Activated naive CD4-positive, alpha-beta T cell treated with anti-CD3 and anti-CD28 coated beads for 36 hours (primary cell): ENCODE measurements around the gene RIOK1. TPM values are rescaled to one million over a fixed set of nuclear protein-coding genes. Genes with fewer than 3 reads are reported as not detected.

Source experiments
- CTCF ChIA-PET: fragments of 350-600 bp; sonication (Branson Sonifier 250); formaldehyde crosslinking; loops from one replicate; lab custom pipeline; 2021; ENCODE audit warnings: antibody characterized with exemption; lab: Charles Lee
- DNase-seq: peaks from one replicate; pipeline ENCODE4 v3.0.0-alpha.2; 2020
- H3K27ac Mint-ChIP-seq: one replicate; pipeline ENCODE4 v1.8.0; 2021; ENCODE audit warnings: mild to moderate bottlenecking, mixed read lengths
- H3K27me3 Mint-ChIP-seq: one replicate; pipeline ENCODE4 v1.8.0; 2021; ENCODE audit warnings: low read depth, mixed read lengths
- H3K36me3 Mint-ChIP-seq: one replicate; pipeline ENCODE4 v1.8.0; 2021; ENCODE audit warnings: low read depth, mixed read lengths
- H3K4me1 Mint-ChIP-seq: one replicate; pipeline ENCODE4 v1.8.0; 2021; ENCODE audit warnings: low read depth, mixed read lengths
- H3K4me3 Mint-ChIP-seq: one replicate; pipeline ENCODE4 v1.8.0; 2021; ENCODE audit warnings: mild to moderate bottlenecking, moderate library complexity, mixed read lengths
- H3K9me3 Mint-ChIP-seq: one replicate; pipeline ENCODE4 v1.8.0; 2021; ENCODE audit warnings: mixed read lengths
- intact Hi-C: fragments of 100-400 bp; cut with micrococcal nuclease; formaldehyde crosslinking; loops from one replicate; pipeline ENCODE4 v1.15.1; 2023
- total RNA-seq, 2 experiments: library from RNA; stranded (reverse); gene quantifications; one replicate each; pipeline ENCODE4 v1.2.3, GENCODE V29; 2021

Gene RIOK1
- total RNA-seq, 2 experiments from 2014 or later, result 33.8 to 38.5 TPM

GRCh38 chr6:7411328-7411727 lies 21.7 kb downstream of the RIOK1 start:
- no peak for DNase-seq
- intact Hi-C loops, result no loop called here
- H3K4me3 Mint-ChIP-seq, result no peak overlapping the region
- H3K4me1 Mint-ChIP-seq, result peaks cover 4% of the 10 kb centered on the region
- H3K9me3 Mint-ChIP-seq, result no peaks in the 10 kb centered on the region
- no peaks in the 10 kb centered on the region for H3K27me3 Mint-ChIP-seq
- CTCF ChIA-PET, result interaction anchor here (0.6 to 2.2 kb wide), 3 partner anchors 16 to 203 kb away, joined by 4 to 10 read pairs (median 4); no protein-coding TSS in a partner anchor
- peaks cover 45% of the 10 kb centered on the region for H3K36me3 Mint-ChIP-seq
- no peak overlapping the region for H3K27ac Mint-ChIP-seq

DNA sequence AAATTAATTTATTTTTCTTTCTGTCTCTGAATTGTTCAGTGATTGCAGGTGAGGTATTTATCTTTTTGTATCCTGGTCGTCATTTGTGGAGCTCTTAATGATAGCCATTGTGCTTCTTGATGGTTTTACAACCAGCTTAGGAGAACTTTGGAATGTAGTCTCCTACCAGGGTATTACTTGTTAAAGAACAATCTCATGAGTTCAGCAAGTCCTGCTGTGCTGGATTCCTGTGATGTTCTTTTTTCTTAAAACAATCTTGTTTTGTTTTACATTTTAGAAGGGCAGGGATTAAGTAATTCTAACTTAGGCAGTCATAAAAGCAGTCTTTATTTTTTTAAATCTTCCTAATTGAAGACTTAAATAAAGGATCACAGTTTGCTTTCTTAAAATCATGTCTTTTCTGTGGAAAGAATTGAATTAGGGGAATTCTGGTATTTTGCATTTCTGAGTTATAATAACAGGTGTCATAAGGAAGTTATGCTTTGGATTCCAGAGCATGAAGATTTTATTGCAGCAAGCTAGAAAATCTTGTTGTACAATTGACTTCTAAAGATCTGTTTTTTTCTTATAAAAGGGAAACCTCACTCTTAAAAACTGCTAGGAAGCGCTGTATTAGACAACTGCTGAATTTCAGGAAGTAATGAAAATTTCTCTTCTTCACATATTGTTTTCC lies 23.7 kb downstream of the RIOK1 start:
- H3K27ac Mint-ChIP-seq, result no peak overlapping the region
- intact Hi-C loops, result no loop called here
- peaks cover 4% of the 10 kb centered on the region for H3K4me1 Mint-ChIP-seq
- no peaks in the 10 kb centered on the region for H3K27me3 Mint-ChIP-seq
- peaks cover 45% of the 10 kb centered on the region for H3K36me3 Mint-ChIP-seq
- no peak overlapping the region for H3K4me3 Mint-ChIP-seq
- H3K9me3 Mint-ChIP-seq, result no peaks in the 10 kb centered on the region
- CTCF ChIA-PET, result interaction anchor here (0.6 to 0.9 kb wide), 2 partner anchors 138 to 217 kb away, joined by 3 read pairs; no protein-coding TSS in a partner anchor
- DNase-seq, result no peak

- H3K27me3 Mint-ChIP-seq, result no peaks in the 10 kb centered on the region
- intact Hi-C loops, result no loop called here
- peaks cover 47% of the 10 kb centered on the region for H3K36me3 Mint-ChIP-seq
These were observed 25.2 kb downstream of the RIOK1 start for GRCh38 chr6:7414811-7415210.

DNA sequence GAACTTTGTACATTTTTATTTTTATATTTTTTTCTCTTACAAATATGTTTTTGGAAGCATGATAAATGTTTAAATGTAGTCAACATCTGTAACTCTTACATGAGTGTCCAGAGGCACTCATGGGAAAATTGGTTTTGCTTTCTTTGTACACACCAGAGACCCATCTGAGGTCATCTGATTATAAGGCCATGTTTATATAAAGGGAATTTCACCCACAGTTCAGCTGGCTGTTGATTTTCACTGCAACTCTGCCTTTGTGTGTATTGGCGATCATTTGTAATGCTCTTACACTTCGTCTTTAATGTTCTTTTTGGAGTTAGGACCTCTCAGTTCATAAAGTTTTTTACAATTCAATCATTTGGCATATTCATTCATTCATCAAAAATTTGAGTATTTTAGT lies 28.1 kb downstream of the RIOK1 start:
- Mint-ChIP-seq H3K27me3 (no peaks in the 10 kb centered on the region), H3K9me3 (no peaks in the 10 kb centered on the region), H3K4me3 (no peak overlapping the region), H3K36me3 (peaks cover 38% of the 10 kb centered on the region), H3K4me1 (no peaks in the 10 kb centered on the region), H3K27ac (no peak overlapping the region)
- intact Hi-C loops, result no loop called here
- CTCF ChIA-PET, result interaction anchor here (1.4 kb wide), 1 partner anchor 198 kb away, joined by 5 read pairs; no protein-coding TSS in a partner anchor
- no peak for DNase-seq

More at GRCh38 chr6:7414811-7415210, 25.2 kb downstream of the RIOK1 start:
- Mint-ChIP-seq H3K9me3 (no peaks in the 10 kb centered on the region), H3K4me1 (peaks cover 4% of the 10 kb centered on the region), H3K27ac (no peak overlapping the region), H3K4me3 (no peak overlapping the region)
- no peak for DNase-seq
- CTCF ChIA-PET, result no interaction called here

GRCh38 chr6:7418238-7418905 lies 28.8 kb downstream of the RIOK1 start:
- CTCF ChIA-PET, result no interaction called here
- intact Hi-C loops, result no loop called here

DNA sequence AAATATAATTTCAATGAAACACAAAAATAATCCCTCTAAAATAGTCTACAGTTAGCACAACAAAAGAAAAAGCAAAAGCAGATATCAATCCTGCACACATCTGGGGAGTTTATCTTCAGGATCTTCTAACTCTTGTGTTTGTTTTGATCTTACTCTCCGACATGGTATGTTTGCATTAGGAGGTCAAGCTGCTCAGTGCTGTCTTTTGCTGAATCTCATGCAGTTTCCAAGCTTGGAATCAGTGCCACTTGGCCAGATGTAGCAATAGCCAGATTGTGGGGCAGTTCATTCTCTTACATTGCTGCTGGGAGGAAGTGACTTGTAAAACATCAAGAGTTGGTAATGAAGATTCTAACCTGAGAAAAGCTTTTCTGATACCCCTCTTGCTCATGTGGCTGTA lies 29.5 kb downstream of the RIOK1 start:
- H3K4me3 Mint-ChIP-seq, result no peak overlapping the region
- peaks cover 38% of the 10 kb centered on the region for H3K36me3 Mint-ChIP-seq
- H3K9me3 Mint-ChIP-seq, result no peaks in the 10 kb centered on the region
- H3K27ac Mint-ChIP-seq, result no peak overlapping the region
- intact Hi-C loops, result no loop called here
- no peak for DNase-seq
- no peaks in the 10 kb centered on the region for H3K27me3 Mint-ChIP-seq
- CTCF ChIA-PET, result no interaction called here
- no peaks in the 10 kb centered on the region for H3K4me1 Mint-ChIP-seq

More at GRCh38 chr6:7418238-7418905, 28.8 kb downstream of the RIOK1 start:
- peaks cover 41% of the 10 kb centered on the region for H3K36me3 Mint-ChIP-seq
- DNase-seq, result no peak
- H3K4me1 Mint-ChIP-seq, result no peaks in the 10 kb centered on the region
- no peak overlapping the region for H3K27ac Mint-ChIP-seq
- H3K9me3 Mint-ChIP-seq, result no peaks in the 10 kb centered on the region
- no peak overlapping the region for H3K4me3 Mint-ChIP-seq
- H3K27me3 Mint-ChIP-seq, result no peaks in the 10 kb centered on the region

DNA sequence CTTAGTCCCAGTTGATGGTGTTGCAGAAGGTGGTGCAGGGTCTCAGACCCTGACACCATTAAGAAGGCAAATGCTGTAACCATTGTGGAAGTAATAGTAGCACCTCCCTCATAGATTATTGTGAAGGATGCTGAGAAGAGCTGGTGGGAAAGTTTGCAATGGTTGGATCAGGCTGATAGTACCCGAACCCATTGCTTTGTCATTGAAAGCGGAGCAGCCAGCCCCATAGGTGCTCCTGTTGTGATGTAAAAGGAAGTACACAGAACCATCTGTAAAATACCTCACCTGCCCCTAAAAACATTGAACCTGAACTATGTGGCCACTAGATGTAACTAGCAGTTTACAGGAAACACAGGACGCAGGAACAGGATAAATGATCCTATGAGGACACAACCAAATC lies 31.5 kb downstream of the RIOK1 start:
- H3K4me3 Mint-ChIP-seq, result no peak overlapping the region
- no peaks in the 10 kb centered on the region for H3K4me1 Mint-ChIP-seq
- peaks cover 26% of the 10 kb centered on the region for H3K36me3 Mint-ChIP-seq
- intact Hi-C loops, result no loop called here
- no peak for DNase-seq
- no peaks in the 10 kb centered on the region for H3K27me3 Mint-ChIP-seq
- CTCF ChIA-PET, result no interaction called here
- no peak overlapping the region for H3K27ac Mint-ChIP-seq
- H3K9me3 Mint-ChIP-seq, result no peaks in the 10 kb centered on the region

GRCh38 chr6:7424058-7424457 lies 34.5 kb downstream of the RIOK1 start:
- Mint-ChIP-seq H3K4me1 (no peaks in the 10 kb centered on the region), H3K36me3 (peaks cover 13% of the 10 kb centered on the region), H3K9me3 (no peaks in the 10 kb centered on the region), H3K27me3 (no peaks in the 10 kb centered on the region), H3K4me3 (no peak overlapping the region), H3K27ac (no peak overlapping the region)
- CTCF ChIA-PET, result interaction anchor here (0.6 kb wide), 1 partner anchor 67 kb away, joined by 3 read pairs; no protein-coding TSS in a partner anchor
- intact Hi-C loops, result no loop called here
- no peak for DNase-seq

DNA sequence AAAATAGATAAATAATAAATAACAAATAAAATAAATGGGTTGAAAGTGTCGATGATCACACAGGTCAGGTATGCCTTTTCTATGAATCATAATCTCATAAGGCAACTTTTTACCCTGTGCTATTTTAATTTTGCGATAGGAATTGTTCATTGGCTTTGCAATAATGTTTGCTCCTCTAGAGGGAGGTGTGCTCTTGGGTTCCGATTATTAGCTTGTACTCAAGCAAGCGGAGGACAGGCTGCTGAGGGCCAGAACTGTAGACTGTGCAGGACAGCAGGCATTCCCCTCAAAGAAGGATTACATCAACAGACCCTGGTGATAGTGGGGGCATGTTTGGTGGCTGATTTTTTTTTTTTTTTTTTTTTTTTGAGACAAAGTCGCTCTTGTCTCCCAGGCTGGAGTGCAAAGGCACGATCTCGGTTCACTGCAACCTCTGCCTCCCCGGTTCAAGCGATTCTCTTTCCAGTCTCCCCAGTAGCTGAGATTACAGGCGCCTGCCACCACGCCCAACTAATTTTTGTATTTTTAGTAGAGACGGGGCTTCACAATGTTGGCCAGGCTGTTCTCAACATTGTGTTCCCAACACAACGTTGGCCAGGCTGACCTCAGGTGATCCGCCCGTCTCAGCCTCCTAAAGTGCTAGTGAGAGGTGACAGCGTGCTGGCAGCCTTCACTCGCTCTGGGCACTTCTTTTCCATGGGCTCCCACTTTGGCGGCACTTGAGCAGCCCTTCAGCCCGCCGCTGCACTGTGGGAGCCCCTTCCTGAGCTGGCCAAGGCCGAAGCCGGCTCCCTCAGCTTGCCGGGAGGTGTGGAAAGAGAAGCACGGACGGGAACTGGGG lies 35.6 kb downstream of the RIOK1 start:
- DNase-seq, result no peak
- intact Hi-C loops, result loop anchor here (1.0 kb wide), 1 partner anchor 190 kb away; no protein-coding TSS in a partner anchor
- Mint-ChIP-seq H3K4me3 (no peak overlapping the region), H3K27ac (no peak overlapping the region), H3K36me3 (peaks cover 8% of the 10 kb centered on the region), H3K9me3 (no peaks in the 10 kb centered on the region), H3K27me3 (no peaks in the 10 kb centered on the region), H3K4me1 (no peaks in the 10 kb centered on the region)
- CTCF ChIA-PET, result interaction anchor here (0.6 to 1.8 kb wide), 3 partner anchors 159 to 204 kb away, joined by 3 to 6 read pairs (median 4); no protein-coding TSS in a partner anchor

DNA sequence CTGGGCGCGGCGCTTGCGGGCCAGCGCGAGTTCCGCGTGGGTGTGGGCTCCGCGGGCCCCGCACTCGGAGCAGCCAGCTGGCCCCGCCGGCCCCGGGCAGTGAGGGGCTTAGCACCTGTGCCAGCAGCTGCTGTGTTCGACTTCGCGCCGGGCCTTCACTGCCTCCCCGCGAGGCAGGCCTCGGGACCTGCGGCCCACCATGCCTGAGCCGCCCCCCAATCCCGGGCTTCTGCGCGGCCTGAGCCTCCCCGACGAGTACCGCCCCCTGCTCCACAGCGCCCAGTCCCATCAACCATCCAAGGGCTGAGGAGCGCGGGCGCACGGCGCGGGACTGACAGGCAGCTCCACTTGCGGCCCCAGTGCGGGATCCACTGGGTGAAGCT lies 36.2 kb downstream of the RIOK1 start:
- CTCF ChIA-PET, result interaction anchor here (0.7 to 1.8 kb wide), 3 partner anchors 148 to 190 kb away, joined by 3 to 6 read pairs (median 3); no protein-coding TSS in a partner anchor
- Mint-ChIP-seq H3K4me1 (no peaks in the 10 kb centered on the region), H3K36me3 (peaks cover 4% of the 10 kb centered on the region), H3K4me3 (no peak overlapping the region), H3K9me3 (no peaks in the 10 kb centered on the region), H3K27ac (no peak overlapping the region), H3K27me3 (no peaks in the 10 kb centered on the region)
- intact Hi-C loops, result loop anchor here (1.0 kb wide), 1 partner anchor 190 kb away; no protein-coding TSS in a partner anchor
- DNase-seq, result no peak

GRCh38 chr6:7426447-7427169 lies 37.0 kb downstream of the RIOK1 start:
- Mint-ChIP-seq H3K9me3 (no peaks in the 10 kb centered on the region), H3K4me1 (peaks cover 5% of the 10 kb centered on the region), H3K27ac (no peak overlapping the region), H3K36me3 (peaks cover 4% of the 10 kb centered on the region), H3K4me3 (no peak overlapping the region), H3K27me3 (peaks cover 3% of the 10 kb centered on the region)
- CTCF ChIA-PET, result interaction anchor here (0.6 to 1.8 kb wide), 4 partner anchors 107 to 190 kb away, joined by 3 to 6 read pairs (median 4); no protein-coding TSS in a partner anchor
- DNase-seq, result peak; percentile 10
- intact Hi-C loops, result no loop called here
